C4-2B (cell line): ENCODE data around the gene S100A16.
"Not testable (repeated sequence)": the region's sequence is repeated elsewhere in the genome, so short reads cannot be mapped to it uniquely, and the experiment has no call there.

ENCODE experiments used
- H3K27ac ChIP-seq: fragments of 450-650 bp; 2 replicates; pipeline ENCODE4 v1.5.1; 2017
- ZFX ChIP-seq: fragments of 450-650 bp; IDR thresholded peaks from 2 replicates; pipeline ENCODE4 v1.6.1; 2017
- TF ChIP-seq, protein P1 (sequence below): fragments of 450-650 bp; conservative IDR thresholded peaks from 2 replicates; pipeline ENCODE4 v1.5.1; 2017; ENCODE audit warnings: mild to moderate bottlenecking

The S100A16 gene

DNA sequence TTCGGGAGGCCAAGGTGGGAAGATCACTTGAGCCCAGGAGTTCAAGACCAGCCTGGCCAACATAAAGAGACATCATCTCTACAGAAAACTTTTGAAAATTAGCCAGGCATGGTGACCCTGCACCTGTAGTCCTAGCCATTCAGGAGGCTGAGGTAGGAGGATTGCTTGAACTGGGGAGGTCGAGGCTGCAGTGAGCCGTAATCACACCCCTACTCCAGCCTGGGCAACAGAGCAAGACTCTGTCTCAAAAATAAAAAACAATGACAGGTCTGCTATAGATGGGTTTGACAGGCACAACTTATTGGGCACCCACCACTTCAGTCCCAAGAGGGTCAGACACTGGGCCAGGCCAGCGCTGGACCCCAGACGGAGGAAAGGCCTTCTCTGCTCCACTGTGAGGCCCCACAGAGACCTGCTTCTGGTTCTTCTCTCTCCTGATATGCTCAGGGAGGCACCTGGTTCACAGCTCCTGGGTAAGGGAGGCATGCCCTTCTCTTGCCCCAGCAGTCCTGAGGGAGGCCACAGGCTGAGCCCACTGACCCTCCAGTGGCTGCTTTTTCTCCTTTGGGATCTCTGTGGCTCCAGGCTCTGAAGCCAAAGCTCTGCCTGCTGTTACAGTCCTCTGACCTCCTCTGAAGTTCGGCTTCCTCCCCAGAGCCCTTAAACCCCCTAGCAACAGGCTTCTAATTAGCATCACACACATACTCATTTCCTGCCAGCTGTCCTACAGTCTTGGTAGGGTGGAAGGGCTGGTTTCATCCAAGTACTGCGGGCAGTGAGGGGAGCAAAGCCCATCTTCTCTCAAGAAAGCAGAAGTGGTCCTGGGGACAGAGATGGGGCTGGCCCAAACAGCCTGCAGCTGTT, 14.4 kb downstream of the S100A16 start:
- H3K27ac ChIP-seq: no peak overlapping the region
- TF ChIP-seq, protein P1, sequence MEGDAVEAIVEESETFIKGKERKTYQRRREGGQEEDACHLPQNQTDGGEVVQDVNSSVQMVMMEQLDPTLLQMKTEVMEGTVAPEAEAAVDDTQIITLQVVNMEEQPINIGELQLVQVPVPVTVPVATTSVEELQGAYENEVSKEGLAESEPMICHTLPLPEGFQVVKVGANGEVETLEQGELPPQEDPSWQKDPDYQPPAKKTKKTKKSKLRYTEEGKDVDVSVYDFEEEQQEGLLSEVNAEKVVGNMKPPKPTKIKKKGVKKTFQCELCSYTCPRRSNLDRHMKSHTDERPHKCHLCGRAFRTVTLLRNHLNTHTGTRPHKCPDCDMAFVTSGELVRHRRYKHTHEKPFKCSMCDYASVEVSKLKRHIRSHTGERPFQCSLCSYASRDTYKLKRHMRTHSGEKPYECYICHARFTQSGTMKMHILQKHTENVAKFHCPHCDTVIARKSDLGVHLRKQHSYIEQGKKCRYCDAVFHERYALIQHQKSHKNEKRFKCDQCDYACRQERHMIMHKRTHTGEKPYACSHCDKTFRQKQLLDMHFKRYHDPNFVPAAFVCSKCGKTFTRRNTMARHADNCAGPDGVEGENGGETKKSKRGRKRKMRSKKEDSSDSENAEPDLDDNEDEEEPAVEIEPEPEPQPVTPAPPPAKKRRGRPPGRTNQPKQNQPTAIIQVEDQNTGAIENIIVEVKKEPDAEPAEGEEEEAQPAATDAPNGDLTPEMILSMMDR: no peak
- TF ChIP-seq ZFX: no peak

DNA sequence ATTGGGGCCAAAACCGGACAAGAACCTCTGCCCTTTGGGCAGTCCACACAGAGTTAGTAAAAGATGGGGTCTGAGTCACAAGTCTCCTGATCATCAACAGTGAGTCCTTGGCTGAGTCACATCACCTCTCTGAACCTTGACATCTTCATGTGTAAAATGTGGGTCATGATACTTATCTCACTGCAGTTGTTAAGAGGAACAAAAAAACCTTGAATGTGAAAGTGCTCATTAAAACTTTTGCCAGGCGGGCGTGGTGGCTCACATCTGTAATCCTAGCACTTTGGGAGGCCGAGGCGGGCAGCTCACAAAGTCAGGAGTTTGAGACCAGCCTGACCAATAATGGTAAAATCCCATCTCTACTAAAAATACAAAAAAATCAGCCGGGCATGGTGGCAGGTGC, 15.7 kb downstream of the S100A16 start:
- no peak for TF ChIP-seq ZFX
- TF ChIP-seq, protein P1: no peak
- no peak overlapping the region for H3K27ac ChIP-seq

DNA sequence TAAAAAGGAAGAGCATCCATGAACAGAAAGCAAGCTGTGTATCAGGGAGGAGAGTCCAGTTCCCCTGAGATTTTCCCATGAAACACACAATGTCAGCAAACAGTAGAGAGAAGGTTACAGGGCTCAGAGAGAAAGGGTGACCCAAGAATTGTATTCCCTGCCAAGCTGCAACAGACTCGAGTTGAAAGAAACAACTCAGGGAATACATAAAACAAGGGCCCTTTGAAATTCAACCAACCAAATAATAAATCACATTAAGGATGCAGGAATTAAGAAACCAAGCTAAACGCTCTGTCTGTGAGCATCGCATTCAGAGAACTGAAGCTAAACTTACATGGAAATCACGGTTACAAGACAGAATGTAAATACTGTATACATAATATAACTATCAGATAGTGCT, 20.2 kb downstream of the S100A16 start:
- TF ChIP-seq ZFX: no peak
- TF ChIP-seq, protein P1: no peak
- H3K27ac ChIP-seq: no peak overlapping the region

DNA sequence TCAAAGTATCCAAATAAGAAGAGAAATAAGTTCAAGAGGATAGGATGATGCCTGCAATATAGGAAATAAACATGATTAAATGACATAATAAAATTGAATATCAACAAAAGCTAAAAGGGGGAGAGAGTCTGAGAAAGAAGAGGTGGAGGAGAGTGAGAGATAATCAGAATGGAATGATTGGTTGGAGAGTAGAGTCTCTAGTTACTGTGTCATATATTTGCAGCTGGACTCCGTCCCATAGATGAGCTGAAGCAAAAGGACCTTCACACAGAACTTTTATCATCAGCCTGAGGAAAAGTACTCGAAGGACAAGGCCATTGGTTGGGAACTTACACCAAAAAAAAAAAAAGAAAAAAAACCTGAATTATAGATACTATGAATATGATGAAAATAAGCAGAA, 24.5 kb downstream of the S100A16 start:
- TF ChIP-seq, protein P1: no peak
- TF ChIP-seq ZFX: no peak
- no peak overlapping the region for H3K27ac ChIP-seq

DNA sequence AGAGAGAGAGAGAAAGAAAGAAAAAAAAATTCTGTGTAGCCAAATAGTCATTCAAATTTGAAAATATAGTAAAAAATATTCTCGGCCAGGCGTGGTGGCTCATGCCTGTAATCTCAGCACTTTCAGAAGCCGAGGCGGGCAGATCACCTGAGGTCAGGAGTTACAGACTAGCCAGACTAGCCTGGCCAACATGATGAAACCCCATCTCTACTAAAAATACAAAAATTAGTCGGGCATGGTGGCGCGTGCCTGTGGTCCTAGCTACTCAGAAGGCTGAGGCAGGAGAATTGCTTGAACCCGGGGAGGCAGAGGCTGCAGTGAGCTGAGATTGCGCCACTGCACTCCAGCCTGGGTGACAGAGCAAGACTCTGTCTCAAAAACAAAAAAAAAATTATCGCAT, 24.9 kb downstream of the S100A16 start:
- H3K27ac ChIP-seq: not testable (repeated sequence)

DNA sequence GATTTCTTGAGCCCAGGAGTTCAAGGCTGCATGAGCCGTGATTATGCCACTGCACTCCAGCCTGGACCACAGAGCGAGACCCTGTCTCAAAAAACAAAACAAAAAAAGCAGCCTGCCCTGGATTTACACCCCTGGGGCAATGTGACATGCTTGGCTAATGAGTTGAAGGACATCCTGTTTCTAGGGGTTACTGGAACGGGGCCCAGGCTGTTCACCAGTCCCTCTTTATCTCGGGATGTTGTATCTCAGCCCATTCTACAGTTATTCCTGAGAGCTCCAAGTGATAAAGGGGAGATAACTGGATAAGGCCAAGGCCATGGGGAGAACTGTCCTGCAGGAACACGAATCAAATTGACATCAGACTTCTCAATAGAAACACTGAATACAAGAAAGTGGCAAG, 25.6 kb downstream of the S100A16 start:
- no peak overlapping the region for H3K27ac ChIP-seq
- TF ChIP-seq ZFX: no peak
- TF ChIP-seq, protein P1: no peak

DNA sequence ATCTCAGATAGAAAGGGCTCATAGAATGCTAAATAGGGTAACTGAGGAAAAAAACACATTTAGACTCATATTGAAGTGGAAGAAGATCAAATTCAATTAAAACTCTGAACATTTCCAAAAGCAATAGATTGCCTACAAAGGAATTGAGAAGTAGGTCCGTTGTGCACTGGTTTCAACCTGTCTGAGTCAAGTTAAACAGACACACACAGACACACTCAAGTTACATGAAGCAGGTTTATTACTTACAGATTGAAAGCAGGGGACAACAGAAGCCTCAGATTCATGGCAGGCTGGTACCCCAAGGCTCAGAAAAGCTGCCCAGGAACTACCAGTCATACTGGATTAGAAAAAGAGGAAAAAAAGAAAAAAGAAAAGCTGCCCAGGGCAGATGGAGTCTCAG, 26.6 kb downstream of the S100A16 start:
- TF ChIP-seq ZFX: no peak
- TF ChIP-seq, protein P1: no peak
- H3K27ac ChIP-seq: no peak overlapping the region

DNA sequence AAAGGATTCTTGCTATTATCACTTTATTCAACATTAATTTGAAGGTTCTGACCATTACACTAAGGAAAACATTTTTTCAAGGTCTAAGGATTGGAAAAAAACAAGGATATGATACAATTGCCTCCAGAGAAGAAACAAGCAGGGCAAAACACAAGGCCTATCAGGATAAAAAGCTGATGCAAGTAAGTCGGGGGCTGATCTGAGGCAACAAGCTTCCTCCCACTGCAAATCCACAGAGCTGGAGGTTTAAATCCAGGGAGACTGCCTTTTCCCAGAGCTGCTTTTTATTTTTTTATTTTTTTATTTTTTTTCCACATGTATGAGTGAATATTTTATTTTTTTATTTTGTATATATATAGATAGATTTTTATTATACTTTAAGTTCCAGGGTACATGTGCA, 27.9 kb downstream of the S100A16 start:
- no peak overlapping the region for H3K27ac ChIP-seq
- no peak for TF ChIP-seq ZFX
- TF ChIP-seq, protein P1: no peak
